Measurements from ENCODE around the gene ARF1. TPM values are rescaled to one million over a fixed set of nuclear protein-coding genes. Genes with fewer than 3 reads are reported as not detected.

Gene ARF1
- total RNA-seq, 1 donor from 2014 or later: 295 TPM

- TF ChIP-seq CTCF (IDR thresholded peaks at IDR 0.05): no peak
- no peak for DNase-seq (ENCODE audit: extremely low spot score in 2 of 2)
- Histone ChIP-seq H3K9me3 (no peaks in the 10 kb centered on the region), H3K27ac (no peak overlapping the region), H3K4me1 (peaks cover 9% of the 10 kb centered on the region), H3K36me3 (no peaks in the 10 kb centered on the region), H3K27me3 (no peaks in the 10 kb centered on the region), H3K4me3 (no peak overlapping the region)
- intact Hi-C loops (cut with DNase I): no loop called here
Observed at GRCh38 chr1:228120857-228121489, 38.5 kb downstream of the ARF1 start.

- intact Hi-C loops (cut with DNase I): no loop called here
- no peak overlapping the region for H3K4me3 ChIP-seq
- H3K4me1 ChIP-seq: peaks cover 9% of the 10 kb centered on the region
- TF ChIP-seq CTCF (IDR thresholded peaks at IDR 0.05): no peak
- no peak for TF ChIP-seq POLR2A (IDR thresholded peaks at IDR 0.05)
- TF ChIP-seq POLR2AphosphoS5 (IDR thresholded peaks at IDR 0.05; ENCODE audit: insufficient read depth in 1 of 2, low read depth in 1 of 2): no peak
- H3K9me3 ChIP-seq: no peaks in the 10 kb centered on the region
- no peaks in the 10 kb centered on the region for H3K27me3 ChIP-seq
- H3K36me3 ChIP-seq: no peaks in the 10 kb centered on the region
- no peak overlapping the region for H3K27ac ChIP-seq
- DNase-seq (ENCODE audit: extremely low spot score in 2 of 2): no peak
Observed at GRCh38 chr1:228122921-228123441, 40.5 kb downstream of the ARF1 start.

GRCh38 chr1:228123505-228123904 is 41.0 kb downstream of the ARF1 start:
- no peaks in the 10 kb centered on the region for H3K36me3 ChIP-seq
- H3K27me3 ChIP-seq: no peaks in the 10 kb centered on the region
- H3K4me3 ChIP-seq: no peak overlapping the region
- H3K27ac ChIP-seq: no peak overlapping the region
- TF ChIP-seq POLR2AphosphoS5 (IDR thresholded peaks at IDR 0.05; ENCODE audit: insufficient read depth in 1 of 2, low read depth in 1 of 2): no peak
- no peak for TF ChIP-seq CTCF (IDR thresholded peaks at IDR 0.05)
- no peak for TF ChIP-seq POLR2A (IDR thresholded peaks at IDR 0.05)
- no peaks in the 10 kb centered on the region for H3K9me3 ChIP-seq
- peaks cover 9% of the 10 kb centered on the region for H3K4me1 ChIP-seq
- DNase-seq (ENCODE audit: extremely low spot score in 2 of 2): no peak
- intact Hi-C loops (cut with DNase I): no loop called here

- intact Hi-C loops (cut with DNase I): no loop called here
- no peak for DNase-seq (ENCODE audit: extremely low spot score in 2 of 2)
Observed at GRCh38 chr1:228125185-228125584, 42.7 kb downstream of the ARF1 start.

More at GRCh38 chr1:228125185-228125584, 42.7 kb downstream of the ARF1 start:
- no peak for TF ChIP-seq CTCF (IDR thresholded peaks at IDR 0.05)
- TF ChIP-seq POLR2A (IDR thresholded peaks at IDR 0.05): no peak
- TF ChIP-seq POLR2AphosphoS5 (IDR thresholded peaks at IDR 0.05; ENCODE audit: insufficient read depth in 1 of 2, low read depth in 1 of 2): no peak
- Histone ChIP-seq H3K4me3 (no peak overlapping the region), H3K36me3 (no peaks in the 10 kb centered on the region), H3K27ac (no peak overlapping the region), H3K4me1 (peaks cover 6% of the 10 kb centered on the region), H3K27me3 (no peaks in the 10 kb centered on the region), H3K9me3 (no peaks in the 10 kb centered on the region)
